OCI-LY7 (cell line): ENCODE data around the gene TWNK. TPM values are rescaled to one million over a fixed set of nuclear protein-coding genes. Genes with fewer than 3 reads are reported as not detected.

Experiments used
- BruUV-seq: library from RNA; stranded (reverse); fragments of 400-500 nt; replicated peaks from 2 replicates; lab custom pipeline; 2021; lab: Mats Ljungman, UMichigan
- CTCF ChIA-PET: fragments of 300-600 bp; sonication (Branson Sonifier 250); formaldehyde crosslinking; loops from one replicate; lab custom pipeline; 2022; ENCODE audit warnings: antibody characterized with exemption; ENCODE audit not compliant: unreplicated experiment; lab: Charles Lee
- POLR2A ChIA-PET: fragments of 300-600 bp; sonication (Branson Sonifier 250); formaldehyde crosslinking; loops from one replicate; lab custom pipeline; 2022; ENCODE audit warnings: antibody characterized with exemption; lab: Charles Lee
- DNase-seq: peaks from one replicate; pipeline ENCODE4 v3.0.0-alpha.2; 2015; ENCODE audit warnings: low spot score
- H2AFZ ChIP-seq: fragments of 200-600 bp; sonication (generic), shearing (Covaris generic); 2 replicates; pipeline ENCODE4 v1.6.1; 2014; ENCODE audit warnings: mild to moderate bottlenecking, antibody characterized with exemption, low read length, moderate library complexity
- H3K27ac ChIP-seq: fragments of 200-600 bp; sonication (generic); 2 replicates; pipeline ENCODE4 v1.5.1; 2014; ENCODE audit warnings: mixed run types, low read depth, mild to moderate bottlenecking, moderate library complexity, low read length, inconsistent platforms; ENCODE audit not compliant: poor library complexity, severe bottlenecking
- H3K36me3 ChIP-seq: fragments of 200-600 bp; sonication (generic); 2 replicates; pipeline ENCODE4 v1.6.1; 2014; ENCODE audit warnings: mild to moderate bottlenecking, antibody characterized with exemption, low read length, moderate library complexity, mixed read lengths; ENCODE audit not compliant: insufficient read depth
- H3K4me1 ChIP-seq: fragments of 200-600 bp; sonication (generic); 2 replicates; pipeline ENCODE4 v1.5.1; 2014; ENCODE audit warnings: mild to moderate bottlenecking, low read length; ENCODE audit not compliant: insufficient read depth, poor library complexity, severe bottlenecking
- H3K4me2 ChIP-seq: fragments of 200-600 bp; sonication (generic); 2 replicates; pipeline ENCODE4 v1.6.1; 2014; ENCODE audit warnings: mild to moderate bottlenecking, low read length
- H3K4me3 ChIP-seq: fragments of 200-600 bp; sonication (generic); 2 replicates; pipeline ENCODE4 v1.5.1; 2014; ENCODE audit warnings: mild to moderate bottlenecking, low read depth, low read length; ENCODE audit not compliant: poor library complexity, severe bottlenecking
- H3K79me2 ChIP-seq: fragments of 200-600 bp; sonication (generic); 2 replicates; pipeline ENCODE4 v1.6.1; 2016; ENCODE audit warnings: low read depth, mild to moderate bottlenecking, low read length, moderate library complexity, mixed read lengths; ENCODE audit not compliant: insufficient read depth
- H3K9me2 ChIP-seq: fragments of 200-600 bp; sonication (generic); 2 replicates; pipeline ENCODE4 v1.6.1; 2016; ENCODE audit warnings: mild to moderate bottlenecking, low read length, mixed read lengths; ENCODE audit not compliant: insufficient read depth
- H3K9me3 ChIP-seq: fragments of 200-600 bp; sonication (generic); 2 replicates; pipeline ENCODE4 v1.6.1; 2014; ENCODE audit warnings: mild to moderate bottlenecking, mixed run types, low read length, mixed read lengths
- H4K20me1 ChIP-seq: fragments of 200-600 bp; sonication (generic); 2 replicates; pipeline ENCODE4 v1.6.1; 2014; ENCODE audit warnings: mild to moderate bottlenecking, antibody characterized with exemption, low read length, moderate library complexity, mixed read lengths; ENCODE audit not compliant: insufficient read depth
- EZH2phosphoT487 ChIP-seq: fragments of 200-600 bp; sonication (generic); IDR thresholded peaks from 2 replicates; pipeline ENCODE4 v1.6.1; 2018; ENCODE audit warnings: low read depth, borderline replicate concordance, mild to moderate bottlenecking, mixed run types, antibody characterized with exemption, low read length, moderate library complexity, mixed read lengths
- intact Hi-C: fragments of 100-400 bp; cut with micrococcal nuclease; formaldehyde crosslinking; loops from one replicate; pipeline ENCODE4 v1.10.0; 2022; ENCODE audit not compliant: unreplicated experiment
- total RNA-seq, 2 experiments: library from RNA; depleted of rRNA in 1 of 2; stranded (reverse); fragments of >200 nt in 1 of 2; shearing (Covaris generic) in 1 of 2; gene quantifications; 2 replicates each; pipeline ENCODE4 v1.2.3, GENCODE V29; 2014 to 2022
- TF ChIP-seq, protein P1 (sequence below): fragments of 200-600 bp; sonication (generic); conservative IDR thresholded peaks from 2 replicates; pipeline ENCODE4 v1.5.1; 2014; ENCODE audit warnings: mild to moderate bottlenecking, antibody characterized with exemption, low read length, moderate library complexity, mixed read lengths

The TWNK gene
- total RNA-seq, 2 experiments from 2014 or later, result 15.8 to 21.7 TPM

DNA sequence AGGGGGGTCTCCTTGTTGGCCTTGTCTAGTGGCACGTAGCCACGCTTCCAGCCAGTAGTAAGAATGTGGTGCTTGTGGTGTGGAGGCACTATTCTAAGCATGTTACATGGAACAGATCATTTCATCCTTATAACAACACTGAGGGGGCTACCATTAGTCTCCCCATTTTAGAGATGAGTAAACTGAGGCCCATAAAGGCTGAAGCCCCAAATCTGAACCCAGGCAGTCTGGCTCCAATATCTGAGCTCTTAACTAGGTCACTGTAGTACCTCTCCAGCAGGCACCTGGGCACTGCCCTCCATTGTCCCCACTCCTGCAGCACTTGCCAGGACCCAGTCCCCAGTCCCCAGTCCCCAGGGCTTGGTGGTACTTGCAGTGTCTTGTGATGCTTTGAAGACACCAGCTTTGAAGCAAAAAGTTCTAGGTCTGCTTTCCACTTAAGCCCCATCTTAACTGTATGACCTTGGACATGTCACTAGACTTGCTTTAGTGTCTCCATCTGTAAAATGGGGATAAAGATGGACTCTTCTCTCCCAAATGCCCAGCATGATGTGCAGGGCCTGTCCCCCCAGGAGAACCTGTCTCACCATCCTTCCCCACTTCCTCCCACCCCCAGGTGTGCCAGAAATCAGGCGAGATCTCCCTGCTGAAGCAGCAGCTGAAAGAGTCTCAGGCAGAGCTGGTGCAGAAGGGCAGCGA is 18.7 kb downstream of the TWNK start:
- no peak for DNase-seq
- intact Hi-C loops, result no loop called here
- BruUV-seq, result no TSS peak
- Histone ChIP-seq H2AFZ (no peak overlapping the region), H3K9me2 (no peaks in the 10 kb centered on the region), H3K79me2 (no peaks in the 10 kb centered on the region), H4K20me1 (no peaks in the 10 kb centered on the region), H3K36me3 (no peaks in the 10 kb centered on the region), H3K9me3 (no peaks in the 10 kb centered on the region), H3K4me3 (no peak overlapping the region), H3K4me2 (no peak overlapping the region), H3K4me1 (no peaks in the 10 kb centered on the region), H3K27ac (no peak overlapping the region)
- ChIA-PET POLR2A (interaction anchor here (0.5 kb wide), 1 partner anchor 1824 kb away, joined by 3 read pairs; no protein-coding TSS in a partner anchor), CTCF (interaction anchor here (2.4 kb wide), 1 partner anchor 8 kb away, joined by 6 read pairs; no protein-coding TSS in a partner anchor)
- TF ChIP-seq, protein P1, sequence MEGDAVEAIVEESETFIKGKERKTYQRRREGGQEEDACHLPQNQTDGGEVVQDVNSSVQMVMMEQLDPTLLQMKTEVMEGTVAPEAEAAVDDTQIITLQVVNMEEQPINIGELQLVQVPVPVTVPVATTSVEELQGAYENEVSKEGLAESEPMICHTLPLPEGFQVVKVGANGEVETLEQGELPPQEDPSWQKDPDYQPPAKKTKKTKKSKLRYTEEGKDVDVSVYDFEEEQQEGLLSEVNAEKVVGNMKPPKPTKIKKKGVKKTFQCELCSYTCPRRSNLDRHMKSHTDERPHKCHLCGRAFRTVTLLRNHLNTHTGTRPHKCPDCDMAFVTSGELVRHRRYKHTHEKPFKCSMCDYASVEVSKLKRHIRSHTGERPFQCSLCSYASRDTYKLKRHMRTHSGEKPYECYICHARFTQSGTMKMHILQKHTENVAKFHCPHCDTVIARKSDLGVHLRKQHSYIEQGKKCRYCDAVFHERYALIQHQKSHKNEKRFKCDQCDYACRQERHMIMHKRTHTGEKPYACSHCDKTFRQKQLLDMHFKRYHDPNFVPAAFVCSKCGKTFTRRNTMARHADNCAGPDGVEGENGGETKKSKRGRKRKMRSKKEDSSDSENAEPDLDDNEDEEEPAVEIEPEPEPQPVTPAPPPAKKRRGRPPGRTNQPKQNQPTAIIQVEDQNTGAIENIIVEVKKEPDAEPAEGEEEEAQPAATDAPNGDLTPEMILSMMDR, result no peak
- TF ChIP-seq EZH2phosphoT487, result no peak

DNA sequence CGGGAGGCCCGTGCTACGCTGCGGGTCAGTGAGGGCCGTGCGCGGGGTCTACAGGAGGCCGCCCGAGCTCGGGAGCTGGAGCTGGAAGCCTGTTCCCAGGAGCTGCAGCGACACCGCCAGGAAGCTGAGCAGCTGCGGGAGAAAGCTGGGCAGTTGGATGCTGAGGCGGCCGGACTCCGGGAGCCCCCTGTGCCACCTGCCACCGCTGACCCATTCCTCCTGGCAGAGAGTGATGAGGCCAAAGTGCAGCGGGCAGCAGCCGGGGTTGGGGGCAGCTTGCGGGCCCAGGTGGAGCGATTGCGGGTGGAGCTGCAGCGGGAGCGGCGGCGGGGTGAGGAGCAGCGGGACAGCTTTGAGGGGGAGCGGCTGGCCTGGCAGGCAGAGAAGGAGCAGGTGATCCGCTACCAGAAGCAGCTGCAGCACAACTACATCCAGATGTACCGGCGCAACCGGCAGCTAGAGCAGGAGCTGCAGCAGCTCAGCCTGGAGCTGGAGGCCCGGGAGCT is 19.3 kb downstream of the TWNK start:
- Histone ChIP-seq H3K79me2 (no peaks in the 10 kb centered on the region), H3K4me2 (no peak overlapping the region), H2AFZ (no peak overlapping the region), H3K9me3 (no peaks in the 10 kb centered on the region), H3K27ac (no peak overlapping the region), H3K4me1 (no peaks in the 10 kb centered on the region), H3K9me2 (no peaks in the 10 kb centered on the region), H3K4me3 (no peak overlapping the region), H4K20me1 (no peaks in the 10 kb centered on the region), H3K36me3 (no peaks in the 10 kb centered on the region)
- TF ChIP-seq EZH2phosphoT487, result no peak
- TF ChIP-seq, protein P1, result no peak
- intact Hi-C loops, result no loop called here
- BruUV-seq, result no TSS peak
- DNase-seq, result no peak
- ChIA-PET CTCF (no interaction called here), POLR2A (no interaction called here)

DNA sequence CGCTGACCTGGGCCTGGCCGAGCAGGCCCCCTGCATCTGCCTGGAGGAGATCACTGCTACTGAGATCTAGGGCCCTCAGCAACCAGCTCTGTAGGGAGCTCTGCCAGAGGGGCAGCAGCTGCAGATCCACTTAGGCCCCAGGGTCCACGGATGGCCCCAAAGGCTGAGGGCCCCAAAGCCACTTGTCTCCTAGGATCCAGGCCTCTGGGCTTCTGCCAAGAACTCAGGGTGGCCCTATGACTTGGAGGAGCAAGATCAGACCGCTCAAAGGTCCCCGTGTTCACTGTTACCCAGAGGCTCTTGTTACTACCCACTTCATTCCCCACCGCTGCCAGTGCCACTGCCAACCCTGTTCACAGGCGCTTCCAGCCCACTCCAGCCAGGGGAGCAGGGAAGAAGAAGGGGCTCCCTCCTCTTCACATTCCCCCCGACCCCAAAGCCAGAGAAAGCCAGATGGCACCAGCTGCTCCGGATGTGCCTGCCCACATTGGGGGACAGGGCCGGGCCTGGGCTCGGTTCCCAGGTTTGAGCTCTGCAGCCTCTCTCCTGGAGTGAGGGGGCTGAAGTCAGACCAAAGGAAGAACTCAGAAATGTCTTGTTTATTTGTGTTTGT is 19.9 kb downstream of the TWNK start:
- POLR2A ChIA-PET, result no interaction called here

More for the DNA sequence above, 19.9 kb downstream of the TWNK start:
- intact Hi-C loops, result no loop called here
- Histone ChIP-seq H3K4me1 (no peaks in the 10 kb centered on the region), H3K27ac (no peak overlapping the region), H3K4me3 (no peak overlapping the region), H3K9me3 (no peaks in the 10 kb centered on the region), H3K79me2 (no peaks in the 10 kb centered on the region), H3K4me2 (no peak overlapping the region), H2AFZ (no peak overlapping the region), H3K36me3 (no peaks in the 10 kb centered on the region), H3K9me2 (no peaks in the 10 kb centered on the region), H4K20me1 (no peaks in the 10 kb centered on the region)
- no TSS peak for BruUV-seq
- CTCF ChIA-PET, result no interaction called here
- no peak for DNase-seq
- TF ChIP-seq EZH2phosphoT487, result no peak
- TF ChIP-seq, protein P1, result no peak
